Stimulated activated CD4-positive, alpha-beta T cell treated with anti-CD3 and anti-CD28 coated beads, Interleukin-4, amount 100 ng/mL, for 1 hour (primary cell): ENCODE results near the gene ZNF564.
"Not testable (repeated sequence)": the region's sequence is repeated elsewhere in the genome, so short reads cannot be mapped to it uniquely, and the experiment has no call there.

Experiments used
- DNase-seq: peaks from one replicate; pipeline ENCODE4 v3.0.0-alpha.2; 2020

The ZNF564 gene

DNA sequence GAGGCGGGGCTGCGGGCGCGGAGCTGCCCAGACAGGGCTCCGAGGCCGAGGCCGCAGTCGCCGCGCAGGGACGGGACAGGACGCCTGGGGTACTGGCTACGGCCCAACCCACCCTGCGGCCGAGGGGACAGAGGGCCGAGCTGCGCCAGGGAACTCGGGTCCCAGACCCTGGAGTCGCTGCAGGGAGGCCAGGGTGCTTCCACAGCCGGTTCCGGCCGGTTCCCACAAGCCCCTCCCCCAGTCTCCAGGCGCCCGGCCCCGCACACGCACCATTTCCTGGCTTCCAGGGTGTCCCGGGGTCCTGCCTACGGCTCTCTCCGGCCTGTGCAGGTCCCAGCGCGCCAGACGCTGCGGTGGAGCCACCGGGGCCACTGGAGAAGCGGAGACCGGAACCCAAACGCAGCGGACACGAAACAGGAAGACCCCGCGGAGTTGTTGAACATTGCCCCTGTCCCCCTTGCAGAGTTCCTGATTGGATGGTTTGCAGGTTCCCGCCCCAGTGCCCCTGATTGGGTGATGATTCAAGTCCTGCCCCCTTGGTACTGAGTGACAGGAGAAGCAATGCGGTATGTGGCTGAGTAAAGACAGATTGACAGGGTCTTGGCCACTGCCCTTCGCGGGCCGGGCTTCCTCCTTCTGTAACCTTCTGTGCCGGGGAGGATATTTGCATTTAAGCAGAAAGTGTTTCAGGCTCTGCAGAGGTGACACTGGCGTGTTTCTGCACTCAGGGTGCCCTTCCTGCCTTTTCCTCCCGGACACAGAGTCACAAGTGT, at the start of gene ZNF564:
Gene ZNF564, minus strand, starts transcription at position 423 of the 773 bp plus-strand sequence. Its CDS starts 150 bp downstream, at position 273.
- peak; percentile 84 for DNase-seq

- DNase-seq, result no peak
Measured at GRCh38 chr19:12597594-12597993, 46.3 kb upstream of the ZNF564 start.

DNA sequence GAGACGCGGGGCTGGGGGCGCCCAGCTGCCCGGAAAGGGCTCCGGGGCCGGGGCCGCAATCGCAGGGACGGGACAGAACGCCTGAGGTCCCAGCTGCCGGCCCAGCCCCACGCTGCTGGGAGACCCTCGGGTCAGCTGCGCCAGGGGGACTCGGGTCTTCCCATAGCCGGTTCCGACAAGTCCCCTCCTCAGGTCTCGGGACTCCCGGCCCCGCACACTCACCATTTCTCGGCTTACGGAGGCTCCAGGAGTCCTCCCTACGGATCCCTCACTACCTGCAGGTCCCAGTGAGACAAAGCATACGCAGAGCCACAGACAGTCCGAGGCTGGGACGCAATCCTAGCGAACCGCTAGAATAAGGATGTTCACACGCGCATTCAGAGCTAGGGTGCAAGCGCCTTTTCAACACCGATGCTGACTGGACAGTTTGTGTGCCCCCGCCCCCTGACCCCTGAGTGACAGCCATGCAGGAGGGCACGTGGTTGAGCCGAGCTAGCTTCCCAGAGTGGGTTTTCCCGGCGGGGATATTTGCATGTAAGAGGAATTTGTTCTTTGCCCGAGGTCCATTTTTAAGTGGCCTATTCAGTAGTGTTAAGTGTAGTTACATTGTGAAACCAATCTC, 45.8 kb upstream of the ZNF564 start:
- DNase-seq, result no peak

DNA sequence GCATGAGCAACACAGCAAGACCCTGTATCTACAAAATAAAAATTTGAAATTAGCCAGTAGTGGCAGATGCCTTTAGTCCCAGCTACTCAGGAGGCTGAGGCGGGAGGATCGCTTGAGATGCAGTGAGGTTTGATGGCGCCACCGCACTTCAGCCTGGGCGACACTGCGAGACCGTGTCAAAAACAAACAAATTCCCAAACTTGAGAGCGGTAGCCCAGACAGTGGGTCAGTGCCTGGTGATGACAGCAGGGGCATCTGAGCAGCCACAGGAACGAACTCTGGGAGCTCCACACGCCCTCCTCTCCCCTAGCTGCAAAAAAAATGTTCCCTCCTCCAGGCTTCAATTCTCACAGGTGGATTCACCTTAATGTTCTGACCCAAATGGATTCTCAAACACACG, 45.2 kb upstream of the ZNF564 start:
- DNase-seq, result no peak

DNA sequence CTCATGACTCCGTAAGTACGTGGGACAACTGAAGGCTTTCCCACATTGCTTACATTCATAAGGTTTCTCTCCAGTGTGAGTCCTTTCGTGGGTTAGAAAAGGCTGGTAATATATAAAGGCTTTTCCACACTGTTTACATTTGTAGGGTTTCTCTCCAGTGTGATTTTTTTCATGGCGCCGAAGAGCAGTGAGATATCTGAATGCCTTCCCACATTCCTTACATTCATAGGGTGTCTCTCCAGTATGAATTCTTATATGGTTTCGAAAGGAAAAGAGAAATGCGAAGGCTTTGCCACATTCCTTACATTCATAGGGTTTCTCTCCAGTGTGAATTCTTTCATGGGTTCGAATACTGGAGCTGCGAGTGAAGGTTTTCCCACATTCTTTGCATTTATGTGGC, 29.8 kb upstream of the ZNF564 start:
- no peak for DNase-seq

DNA sequence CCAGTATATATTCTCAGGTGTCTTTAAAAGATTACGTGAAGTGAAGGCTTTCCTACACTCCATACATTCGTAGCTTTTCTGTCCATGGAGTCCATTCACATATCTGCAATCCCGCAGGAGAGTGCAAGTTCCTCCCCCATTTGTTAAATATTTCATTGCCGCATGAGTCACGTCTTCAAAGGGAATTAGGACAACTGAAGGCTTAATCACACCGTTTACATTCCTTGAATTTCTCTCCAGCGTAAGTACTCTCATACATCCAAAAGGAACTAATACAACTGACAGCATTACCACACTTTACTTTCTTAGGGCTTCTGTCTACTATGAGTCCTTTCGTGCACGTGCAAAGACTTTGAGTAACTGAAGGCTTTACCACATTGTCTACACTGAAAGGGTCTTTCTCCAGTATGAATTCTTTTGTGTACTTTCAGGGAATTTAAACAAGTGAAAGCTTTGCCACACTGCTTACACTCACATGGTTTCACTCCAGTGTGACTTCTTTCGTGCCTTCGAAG, 29.0 kb upstream of the ZNF564 start:
- DNase-seq, result no peak

- no peak for DNase-seq
Measured at GRCh38 chr19:12578641-12579040, 27.4 kb upstream of the ZNF564 start.

DNA sequence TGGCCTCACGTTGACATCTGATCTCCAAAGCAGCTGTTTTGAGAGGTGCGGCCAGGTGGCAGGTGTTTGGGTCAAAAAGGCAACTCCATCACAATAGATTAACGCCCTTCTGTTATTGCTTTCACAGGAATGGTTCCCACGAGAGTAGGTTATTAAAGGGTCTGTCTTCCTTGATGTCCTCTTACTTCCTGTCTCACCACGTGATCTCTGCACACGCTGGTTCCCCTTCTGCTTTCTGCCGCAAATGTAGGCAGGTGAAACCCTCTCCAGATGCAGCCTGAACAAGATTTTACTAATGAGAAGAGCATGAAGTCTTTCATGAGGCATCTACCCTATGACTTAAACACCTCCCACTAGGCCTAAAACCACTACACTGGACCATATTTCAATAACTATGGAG, 22.8 kb upstream of the ZNF564 start:
- DNase-seq, result no peak

DNA sequence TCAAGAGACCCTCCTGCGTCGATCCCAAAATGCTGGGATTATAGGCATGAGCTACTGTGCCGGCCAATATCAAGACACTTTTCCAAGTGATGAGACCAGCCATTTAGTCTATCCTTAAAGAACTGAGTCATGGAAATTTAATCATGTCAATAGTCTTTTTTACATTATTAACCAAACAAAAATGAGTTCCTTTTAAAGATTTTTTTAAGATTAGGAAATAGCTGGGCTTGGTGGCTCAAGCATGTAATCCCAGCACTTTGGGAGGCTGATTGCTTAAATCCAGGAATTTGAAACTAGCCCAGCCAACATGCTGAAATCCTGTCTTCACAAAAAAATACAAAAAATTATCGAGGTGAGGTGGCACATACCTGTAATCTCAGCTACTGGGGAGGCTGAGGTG, 16.7 kb upstream of the ZNF564 start:
- no peak for DNase-seq

GRCh38 chr19:12566380-12566779, 15.1 kb upstream of the ZNF564 start:
- DNase-seq, result not testable (repeated sequence)

DNA sequence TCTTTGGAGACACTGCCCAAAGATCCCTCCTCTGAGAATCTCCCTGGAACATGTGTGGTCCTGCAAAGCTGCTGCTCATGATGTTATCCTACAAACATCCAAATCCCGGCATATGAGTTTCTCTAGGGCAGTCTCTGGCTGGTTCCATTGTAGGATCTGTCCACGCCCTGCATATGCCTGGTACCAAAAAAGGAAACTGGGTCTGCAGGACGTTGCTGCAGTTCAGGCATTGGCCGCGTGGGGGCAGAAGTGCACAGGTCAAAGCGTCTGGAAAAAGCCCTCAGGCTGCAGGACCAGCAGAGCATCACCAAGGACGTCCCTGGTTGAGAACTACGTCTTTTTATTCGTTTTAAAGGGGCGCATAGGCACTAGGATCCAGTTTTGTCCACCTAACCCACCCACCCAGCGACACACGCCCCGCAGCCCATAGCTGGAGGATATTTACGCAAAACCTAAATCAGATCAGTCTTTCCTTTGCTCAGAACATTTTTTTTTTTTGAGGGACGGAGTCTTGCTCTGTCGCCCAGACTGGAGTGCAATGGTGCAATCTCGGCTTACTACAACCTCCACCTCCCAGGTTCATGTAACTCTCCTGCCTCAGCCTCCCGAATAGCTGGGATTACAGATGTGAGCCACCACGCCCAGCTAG, 12.9 kb upstream of the ZNF564 start:
- DNase-seq, result peak; percentile 93

DNA sequence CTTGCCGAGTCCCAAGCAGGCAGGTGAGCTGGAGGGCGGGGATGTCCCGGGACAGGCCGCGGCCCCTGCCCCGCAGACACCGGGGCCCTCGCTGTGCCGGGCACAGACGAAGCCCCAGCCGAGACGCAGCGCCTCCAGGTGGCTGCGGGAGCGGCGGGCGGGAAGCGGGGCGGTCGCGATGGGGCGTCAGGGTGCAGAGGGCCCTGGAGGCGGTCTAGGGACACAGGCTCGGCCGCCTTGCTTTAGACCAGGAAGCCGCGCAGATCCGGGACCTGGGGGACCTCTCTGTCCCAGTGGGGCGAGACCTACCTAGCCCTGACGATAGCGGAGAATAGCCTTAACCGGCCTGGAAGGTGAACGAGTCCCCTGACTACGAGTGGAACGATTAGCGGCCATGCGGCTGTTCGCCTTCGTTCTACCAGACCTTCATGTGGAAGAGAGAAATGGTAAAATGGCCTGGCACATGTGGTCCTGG, 4.2 kb upstream of the ZNF564 start:
- no peak for DNase-seq

GRCh38 chr19:12546903-12547302, 4.4 kb downstream of the ZNF564 start:
- no peak for DNase-seq

DNA sequence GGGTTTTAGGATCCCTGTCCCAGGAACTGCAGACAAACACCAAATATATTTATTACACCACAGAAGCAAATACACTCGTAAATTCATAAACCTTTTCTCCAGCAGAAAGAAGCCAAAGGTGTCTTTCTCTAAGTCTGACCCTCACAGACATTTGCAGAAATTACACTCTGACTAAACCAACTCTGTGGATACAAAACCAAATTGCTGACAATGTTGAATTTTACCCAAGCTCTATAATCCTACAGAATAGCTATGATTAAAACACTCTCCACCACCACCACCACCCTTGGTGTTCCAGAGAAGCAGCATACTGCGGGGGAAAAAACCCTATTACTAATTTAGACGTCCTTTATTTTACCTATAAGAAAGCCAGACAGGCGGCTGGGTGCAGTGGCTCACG, 5.2 kb downstream of the ZNF564 start:
- no peak for DNase-seq

GRCh38 chr19:12545267-12545666, 6.0 kb downstream of the ZNF564 start:
- DNase-seq, result no peak

GRCh38 chr19:12544401-12544876, 6.8 kb downstream of the ZNF564 start:
- DNase-seq, result no peak

DNA sequence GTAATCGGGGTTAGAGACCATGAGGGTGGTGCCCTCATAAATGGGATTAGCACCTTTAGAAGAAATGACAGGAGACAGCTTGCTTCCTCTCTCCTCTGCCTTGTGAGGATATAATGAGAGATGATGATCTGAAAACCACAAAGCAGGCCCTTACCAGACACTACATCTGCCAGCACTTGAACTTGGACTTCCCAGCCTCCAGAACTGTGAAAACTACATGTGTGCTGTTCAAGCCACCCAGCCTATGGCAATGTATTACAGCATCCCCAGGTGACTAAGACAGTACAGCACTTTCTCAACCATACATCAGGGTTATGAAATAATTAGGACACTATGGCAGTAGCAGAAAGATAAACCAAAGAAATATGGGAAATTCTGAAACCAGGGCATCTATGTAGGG, 7.4 kb downstream of the ZNF564 start:
- DNase-seq, result no peak

GRCh38 chr19:12527034-12527836, 24.0 kb downstream of the ZNF564 start:
- DNase-seq, result no peak

DNA sequence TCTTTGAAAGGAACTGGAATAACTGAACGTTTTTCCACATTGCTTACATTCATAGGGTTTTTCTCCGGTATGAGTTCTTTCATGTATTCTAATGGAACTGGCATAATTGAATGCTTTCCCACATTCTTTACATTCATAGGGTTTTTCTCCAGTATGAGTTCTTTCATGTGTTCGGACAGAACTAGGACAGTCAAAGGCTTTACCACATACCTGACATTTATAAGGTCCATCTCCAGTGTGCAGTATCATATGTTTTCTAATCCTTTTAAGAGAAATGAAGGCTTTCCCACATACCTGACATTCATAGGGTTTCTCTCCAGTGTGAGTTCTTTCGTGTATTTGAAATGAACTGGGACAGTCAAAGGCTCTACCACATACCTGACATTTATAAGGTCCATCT, 24.7 kb downstream of the ZNF564 start:
- no peak for DNase-seq

DNA sequence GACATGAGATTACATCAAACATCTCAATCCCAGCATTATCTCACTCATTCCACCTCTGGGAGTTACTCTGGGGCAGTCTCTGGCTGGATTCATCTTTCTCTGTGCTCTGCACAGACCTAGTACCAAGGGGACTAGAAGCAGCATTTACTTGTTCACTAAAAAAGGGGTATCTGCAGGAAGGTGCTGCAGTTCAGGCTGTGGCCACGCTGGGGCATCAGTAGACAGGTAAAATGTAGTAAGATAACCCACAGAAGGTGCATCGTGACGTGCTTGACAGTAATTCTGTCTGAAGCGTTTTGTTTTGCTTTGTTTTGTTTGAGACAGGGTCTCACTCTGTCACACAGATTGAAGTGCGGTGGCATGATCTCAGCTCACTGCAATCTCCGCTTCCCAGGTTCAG, 29.3 kb downstream of the ZNF564 start:
- no peak for DNase-seq

DNA sequence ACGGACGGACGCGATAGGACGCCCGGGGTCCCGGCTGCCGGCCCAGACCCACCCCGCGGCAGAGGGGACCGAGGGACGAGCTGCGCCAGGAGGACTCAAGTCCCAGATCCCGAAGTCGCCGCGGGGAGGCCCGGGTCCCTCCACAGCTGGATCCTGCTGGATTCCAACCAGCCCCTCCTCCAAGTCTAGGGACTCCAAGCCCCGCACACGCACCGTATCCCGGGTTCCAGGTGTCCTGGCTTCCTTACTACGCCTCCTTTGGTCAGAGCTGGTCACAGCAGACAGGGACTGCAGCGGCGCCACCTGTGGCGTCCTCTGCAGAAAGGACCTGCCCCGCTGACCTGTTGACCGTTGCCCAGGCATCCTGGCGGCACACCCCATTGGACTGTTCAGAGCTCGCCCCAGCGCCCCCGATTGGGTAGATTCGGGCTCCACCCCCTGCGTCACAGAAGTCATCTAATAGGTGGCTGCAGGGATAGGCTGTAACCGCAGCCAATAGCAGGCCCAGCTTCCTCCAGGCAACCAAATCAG, 37.7 kb downstream of the ZNF564 start:
- no peak for DNase-seq

- no peak for DNase-seq
Measured at GRCh38 chr19:12497032-12497431, 54.2 kb downstream of the ZNF564 start.

DNA sequence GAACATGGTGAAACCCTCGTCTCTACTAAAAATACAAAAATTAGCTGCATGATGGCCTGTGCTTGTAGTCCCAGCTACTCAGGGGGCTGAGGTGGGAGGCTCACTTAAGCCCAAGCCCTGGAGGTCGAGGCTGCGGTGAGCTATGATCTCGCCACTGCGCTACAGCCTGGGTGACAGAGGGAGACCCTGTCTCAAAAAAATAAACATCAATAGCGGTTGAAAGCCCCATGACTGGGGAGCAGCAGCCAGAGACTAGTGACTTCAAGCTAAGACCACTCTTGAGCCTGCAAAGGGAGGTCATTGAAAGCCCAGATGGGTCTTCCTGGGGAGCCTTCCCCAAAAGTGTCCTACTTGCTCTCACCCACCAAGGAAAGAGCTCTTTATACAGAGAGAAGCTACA, 54.8 kb downstream of the ZNF564 start:
- no peak for DNase-seq
